ENCODE data around the gene SOWAHA. TPM values are rescaled to one million over a fixed set of nuclear protein-coding genes. Genes with fewer than 3 reads are reported as not detected.
A peak's percentile ranks its signal among the peaks of the same experiment; 100 is the strongest.

The SOWAHA gene
- total and polyA plus RNA-seq, 9 donors, result 0.05 to 2.2 (median 0.48) TPM; not detected in 1

GRCh38 chr5:132776131-132776937 lies 36.8 kb upstream of the SOWAHA start:
- Histone ChIP-seq H3K36me3 (no peaks in the 10 kb centered on the region), H3K27me3 (no peaks in the 10 kb centered on the region), H3K27ac (peak overlapping the region; percentile 67 to 78), H3K4me3 (peak overlapping the region; percentile 80), H3K9me3 (no peaks in the 10 kb centered on the region), H3K4me1 (ENCODE audit: insufficient read depth) (peaks cover 12% of the 10 kb centered on the region)
- intact Hi-C loops (cut with DNase I), result loop anchor here in 1 of 4 donors (5.0 kb wide), 1 partner anchor 46 kb away; no protein-coding TSS in a partner anchor
- peak; percentile 26 to 67 (median 53) for DNase-seq
- no peak for TF ChIP-seq EP300 (IDR thresholded peaks at IDR 0.05)
- TF ChIP-seq POLR2A (IDR thresholded peaks at IDR 0.05), result no peak
- TF ChIP-seq CTCF (IDR thresholded peaks at IDR 0.05), result no peak
- 2 to 3% (median 2%) methylated on average over 29 to 39 of the region's 39 CpGs for WGBS, 3 donors

- Histone ChIP-seq H3K4me3 (peak overlapping the region; percentile 80), H3K36me3 (no peaks in the 10 kb centered on the region), H3K4me1 (ENCODE audit: insufficient read depth) (peaks cover 7% of the 10 kb centered on the region), H3K9me3 (no peaks in the 10 kb centered on the region), H3K27me3 (no peaks in the 10 kb centered on the region), H3K27ac (peak overlapping the region; percentile 67 to 78)
- 0 to 1% (median 0%) methylated on average over 5 to 40 of the region's 40 CpGs for WGBS, 3 donors
- peak in 1 of 5 donors; percentile 41 for DNase-seq
- TF ChIP-seq EP300 (IDR thresholded peaks at IDR 0.05), result no peak
- TF ChIP-seq POLR2A (IDR thresholded peaks at IDR 0.05), result no peak
- TF ChIP-seq CTCF (IDR thresholded peaks at IDR 0.05), result no peak
- intact Hi-C loops (cut with DNase I), result loop anchor here in 1 of 4 donors (5.0 kb wide), 1 partner anchor 45 kb away; no protein-coding TSS in a partner anchor
These were observed 36.2 kb upstream of the SOWAHA start for GRCh38 chr5:132776938-132777208.

GRCh38 chr5:132777209-132778069 lies 35.7 kb upstream of the SOWAHA start, which contains the start of gene SEPTIN8:
SEPTIN8 (minus strand) TSS chr5:132777239; CDS start chr5:132777137, 102 bp downstream.
- Histone ChIP-seq H3K4me1 (ENCODE audit: insufficient read depth) (peaks cover 5% of the 10 kb centered on the region), H3K4me3 (peak within 1 kb of the TSS; percentile 80), H3K36me3 (no peaks in the 10 kb centered on the region)

More at GRCh38 chr5:132777209-132778069, 35.7 kb upstream of the SOWAHA start, which contains the start of gene SEPTIN8:
- Histone ChIP-seq H3K27ac (peak within 1 kb of the TSS; percentile 67 to 78), H3K9me3 (no peaks in the 10 kb centered on the region), H3K27me3 (no peaks in the 10 kb centered on the region)
- TF ChIP-seq POLR2A (IDR thresholded peaks at IDR 0.05), result no peak
- TF ChIP-seq EP300 (IDR thresholded peaks at IDR 0.05), result no peak
- TF ChIP-seq CTCF (IDR thresholded peaks at IDR 0.05), result no peak
- WGBS, 3 donors, result 1% methylated on average over 57 to 82 of the region's 82 CpGs
- peak; percentile 49 to 73 (median 68) for DNase-seq
- intact Hi-C loops (cut with DNase I), result loop anchor here in 1 of 4 donors (5.0 kb wide), 1 partner anchor 45 kb away; no protein-coding TSS in a partner anchor

All from ovary (tissue), 9 donors.